GM23338 (cell line): ENCODE measurements around the gene GSTT4. TPM values are rescaled to one million over a fixed set of nuclear protein-coding genes. Genes with fewer than 3 reads are reported as not detected.

Source experiments
- ATAC-seq: fragments of 200-7000 bp; cut with Tn5 transposase; 3 replicates; pipeline ENCODE4 v1.9.1; 2020
- DNase-seq: peaks from one replicate; pipeline ENCODE4 v3.0.0-alpha.2; 2015; ENCODE audit warnings: low spot score
- H2AFZ ChIP-seq: fragments of 200-600 bp; sonication (generic); 2 replicates; pipeline ENCODE4 v1.8.0; 2016; ENCODE audit warnings: antibody characterized with exemption, mild to moderate bottlenecking, moderate library complexity
- H3F3A ChIP-seq: fragments of 200-600 bp; sonication (generic); replicated peaks from 2 replicates; pipeline ENCODE4 v1.8.0; 2017; ENCODE audit warnings: antibody characterized with exemption, mixed run types, low read depth
- H3K27ac ChIP-seq: fragments of 200-600 bp; sonication (generic); 2 replicates; pipeline ENCODE4 v1.6.1; 2016; ENCODE audit warnings: low read depth
- H3K27me3 ChIP-seq: fragments of 200-600 bp; sonication (generic); 2 replicates; pipeline ENCODE4 v1.8.0; 2016; ENCODE audit warnings: mild to moderate bottlenecking, mixed run types, moderate library complexity; ENCODE audit not compliant: insufficient read depth
- H3K36me3 ChIP-seq: fragments of 200-600 bp; sonication (generic); 2 replicates; pipeline ENCODE4 v1.8.0; 2016; ENCODE audit warnings: mild to moderate bottlenecking; ENCODE audit not compliant: insufficient read depth
- H3K4me1 ChIP-seq: fragments of 200-600 bp; sonication (generic); 2 replicates; pipeline ENCODE4 v1.8.0; 2016; ENCODE audit warnings: mild to moderate bottlenecking, moderate library complexity; ENCODE audit not compliant: insufficient read depth
- H3K4me2 ChIP-seq: fragments of 200-600 bp; sonication (generic); 2 replicates; pipeline ENCODE4 v1.7.1; 2017; ENCODE audit warnings: mixed run types
- H3K4me3 ChIP-seq: fragments of 200-600 bp; sonication (generic); 2 replicates; pipeline ENCODE4 v1.6.1; 2016; ENCODE audit warnings: mixed run types
- H3K79me2 ChIP-seq: fragments of 200-600 bp; sonication (generic); replicated peaks from 2 replicates; pipeline ENCODE4 v1.8.0; 2017; ENCODE audit warnings: mild to moderate bottlenecking; ENCODE audit not compliant: insufficient read depth
- H3K9me2 ChIP-seq: fragments of 200-600 bp; sonication (generic); 2 replicates; pipeline ENCODE4 v1.8.0; 2017; ENCODE audit not compliant: insufficient read depth
- H4K20me1 ChIP-seq: fragments of 200-600 bp; sonication (generic); replicated peaks from 2 replicates; pipeline ENCODE4 v1.8.0; 2017; ENCODE audit warnings: mild to moderate bottlenecking; ENCODE audit not compliant: insufficient read depth
- H3K27ac Mint-ChIP-seq: 2 replicates; pipeline ENCODE4 v1.8.0; 2020; ENCODE audit warnings: inconsistent platforms, mild to moderate bottlenecking, moderate library complexity, mixed read lengths
- H3K27me3 Mint-ChIP-seq: 3 replicates; pipeline ENCODE4 v1.8.0; 2022; ENCODE audit warnings: low read depth, mild to moderate bottlenecking, moderate library complexity, mixed read lengths, inconsistent platforms; ENCODE audit not compliant: insufficient read depth, poor library complexity
- H3K36me3 Mint-ChIP-seq: 3 replicates; pipeline ENCODE4 v1.8.0; 2021; ENCODE audit warnings: low read depth, mild to moderate bottlenecking, inconsistent platforms, moderate library complexity, mixed read lengths
- H3K4me1 Mint-ChIP-seq: 3 replicates; pipeline ENCODE4 v1.8.0; 2020; ENCODE audit warnings: mild to moderate bottlenecking, inconsistent platforms, mixed read lengths
- H3K4me3 Mint-ChIP-seq: 3 replicates; pipeline ENCODE4 v1.8.0; 2021; ENCODE audit warnings: moderate library complexity, mild to moderate bottlenecking, inconsistent platforms, mixed read lengths
- H3K9me3 Mint-ChIP-seq: 3 replicates; pipeline ENCODE4 v1.8.0; 2020; ENCODE audit warnings: moderate library complexity, mild to moderate bottlenecking, inconsistent platforms, mixed read lengths
- CREB1 ChIP-seq: fragments of 250-450 bp; sonication (Bioruptor Pico); IDR thresholded peaks from 2 replicates; pipeline ENCODE4 v1.5.0; 2020; ENCODE audit warnings: low read depth, mild to moderate bottlenecking, moderate library complexity
- EZH2phosphoT487 ChIP-seq: fragments of 200-600 bp; sonication (generic); IDR thresholded peaks from one replicate; pipeline ENCODE4 v1.8.1; 2018; ENCODE audit warnings: antibody characterized with exemption; ENCODE audit not compliant: unreplicated experiment
- JUNB ChIP-seq: IDR thresholded peaks from one replicate; pipeline ENCODE4 v1.6.1; 2016; ENCODE audit warnings: antibody characterized with exemption; ENCODE audit not compliant: unreplicated experiment
- NANOG ChIP-seq: IDR thresholded peaks from 2 replicates; pipeline ENCODE4 v1.6.1; 2016; ENCODE audit warnings: antibody characterized with exemption, borderline replicate concordance
- POLR2AphosphoS5 ChIP-seq: IDR thresholded peaks from 2 replicates; pipeline ENCODE4 v1.6.1; 2016; ENCODE audit warnings: antibody characterized with exemption, low read depth
- STAT1 ChIP-seq: IDR thresholded peaks from one replicate; pipeline ENCODE4 v1.6.1; 2016; ENCODE audit warnings: antibody characterized with exemption; ENCODE audit not compliant: unreplicated experiment
- ZNF114 ChIP-seq: fragments of 250-450 bp; sonication (Bioruptor Pico); IDR thresholded peaks from 2 replicates; pipeline ENCODE4 v1.5.0; 2020; ENCODE audit warnings: mild to moderate bottlenecking, moderate library complexity
- ZNF331 ChIP-seq: fragments of 250-450 bp; sonication (Bioruptor Pico); IDR thresholded peaks from 2 replicates; pipeline ENCODE4 v1.5.0; 2020; ENCODE audit warnings: low read depth, mild to moderate bottlenecking, moderate library complexity
- polyA plus RNA-seq: library from polyadenylated mRNA; unstranded; fragments of >200 nt; fragmentation: Nextera tagmentation; extraction: Ambion mirVana; gene quantifications from 2 replicates; pipeline ENCODE4 v1.2.1, GENCODE V29; 2016
- total RNA-seq: library from RNA; depleted of rRNA; stranded (reverse); fragments of >200 nt; shearing (Covaris generic); gene quantifications from 2 replicates; pipeline ENCODE4 v1.2.3, GENCODE V29; 2014
- TF ChIP-seq, protein P1 (sequence below): IDR thresholded peaks from 2 replicates; pipeline ENCODE4 v1.6.1; 2016; ENCODE audit warnings: antibody characterized with exemption
- TF ChIP-seq, protein P2 (sequence below): fragments of 250-450 bp; sonication (Bioruptor Pico); IDR thresholded peaks from 2 replicates; pipeline ENCODE4 v1.5.0; 2020; ENCODE audit warnings: mild to moderate bottlenecking, moderate library complexity
- TF ChIP-seq, protein P3 (sequence below), 2 experiments: fragments of 200-600 bp in 1 of 2; sonication (generic) in 1 of 2; conservative IDR thresholded peaks; 2 replicates each; pipeline versions ENCODE4 v1.5.1 to v1.6.1; 2016 to 2017; ENCODE audit warnings: antibody characterized with exemption in 2 of 2, low read depth in 2 of 2, mild to moderate bottlenecking in 2 of 2, moderate library complexity in 1 of 2

Gene GSTT4
- total and polyA plus RNA-seq, 2 experiments from 2014 or later, result not detected

DNA sequence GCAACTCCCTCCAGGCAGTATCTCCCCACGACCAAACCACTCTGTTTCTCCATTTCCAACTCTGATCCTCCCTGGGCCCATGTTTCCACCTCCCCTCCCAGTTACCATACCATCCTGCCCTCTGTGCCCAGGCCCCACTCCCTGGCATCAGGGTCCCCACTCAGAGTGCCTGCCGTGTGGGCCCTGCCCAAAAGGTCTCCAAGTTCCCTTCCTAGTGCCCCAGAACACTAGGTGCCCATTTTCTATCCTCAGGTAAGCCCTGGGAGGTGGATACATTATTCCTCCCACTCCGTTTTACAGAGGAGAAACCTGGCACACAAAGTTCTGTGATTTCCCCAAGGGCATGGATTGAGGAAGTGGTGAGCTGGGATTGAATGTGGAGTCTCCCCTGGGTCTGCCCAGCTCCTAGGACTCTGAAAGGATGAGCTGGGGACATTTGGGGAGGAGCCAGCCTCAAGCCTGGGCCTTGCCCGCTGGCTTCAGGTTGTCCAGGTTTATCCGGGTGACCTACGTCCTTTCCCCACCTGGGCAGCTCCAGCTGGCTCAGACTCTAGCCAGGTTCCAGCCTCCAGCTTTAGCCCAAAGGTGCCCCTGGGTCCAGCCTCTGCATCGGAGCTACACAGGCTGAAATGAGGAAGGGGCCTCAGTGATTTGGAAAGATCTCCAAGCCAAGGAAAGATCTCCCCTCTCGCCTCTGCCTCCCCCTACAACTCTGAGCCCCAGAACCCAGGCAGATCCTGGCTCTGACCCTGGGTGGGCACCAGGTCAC is 2.2 kb upstream of the GSTT4 start:
- no peak for ATAC-seq
- Histone ChIP-seq H4K20me1 (no peaks in the 10 kb centered on the region), H3K36me3 (no peaks in the 10 kb centered on the region), H3K4me1 (peaks cover 5% of the 10 kb centered on the region; the same call in 1 of the 2 replicates), H3K4me3 (no peak overlapping the region), H3K27ac (no peak overlapping the region), H3K4me2 (no peak overlapping the region), H3F3A (0 out of 2 replicates have a peak, but pooled peaks cover 7% of the 10 kb centered on the region), H3K27me3 (no peaks in the 10 kb centered on the region), H2AFZ (no peak overlapping the region), H3K9me2 (no peaks in the 10 kb centered on the region), H3K79me2 (peaks cover 11% of the 10 kb centered on the region)
- DNase-seq, result no peak
- H3K27me3 Mint-ChIP-seq, result peaks cover 16% of the 10 kb centered on the region
- peak overlapping the region; percentile 51; the same call in 1 of the 2 replicates for H3K27ac Mint-ChIP-seq
- peaks cover 11% of the 10 kb centered on the region for H3K9me3 Mint-ChIP-seq
- TF ChIP-seq, protein P1, sequence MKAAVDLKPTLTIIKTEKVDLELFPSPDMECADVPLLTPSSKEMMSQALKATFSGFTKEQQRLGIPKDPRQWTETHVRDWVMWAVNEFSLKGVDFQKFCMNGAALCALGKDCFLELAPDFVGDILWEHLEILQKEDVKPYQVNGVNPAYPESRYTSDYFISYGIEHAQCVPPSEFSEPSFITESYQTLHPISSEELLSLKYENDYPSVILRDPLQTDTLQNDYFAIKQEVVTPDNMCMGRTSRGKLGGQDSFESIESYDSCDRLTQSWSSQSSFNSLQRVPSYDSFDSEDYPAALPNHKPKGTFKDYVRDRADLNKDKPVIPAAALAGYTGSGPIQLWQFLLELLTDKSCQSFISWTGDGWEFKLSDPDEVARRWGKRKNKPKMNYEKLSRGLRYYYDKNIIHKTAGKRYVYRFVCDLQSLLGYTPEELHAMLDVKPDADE, result no peak
- no peak for TF ChIP-seq ZNF331 (CRISPR knock-in tag)
- TF ChIP-seq CREB1, result no peak
- peaks cover 3% of the 10 kb centered on the region for H3K4me1 Mint-ChIP-seq
- peaks cover 6% of the 10 kb centered on the region; the same call in 1 of the 3 replicates for H3K36me3 Mint-ChIP-seq
- no peak overlapping the region for H3K4me3 Mint-ChIP-seq

DNA sequence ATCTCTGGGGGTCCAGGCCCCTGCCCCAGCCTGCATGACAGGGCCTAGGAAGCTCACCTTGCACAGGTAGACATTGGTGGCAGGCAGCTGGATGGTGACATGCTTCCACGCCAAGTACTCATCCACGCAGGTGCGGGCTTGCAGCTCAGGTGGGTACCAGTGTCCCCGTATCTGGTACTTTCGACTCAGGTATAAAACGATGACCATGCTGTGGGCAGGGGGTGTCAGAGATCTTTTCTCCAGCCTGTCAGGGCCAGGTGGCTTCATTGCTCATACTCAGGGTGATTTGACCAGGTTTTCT is 1.6 kb upstream of the GSTT4 start:
- Histone ChIP-seq H2AFZ (no peak overlapping the region), H3K79me2 (peaks cover 5% of the 10 kb centered on the region), H3K36me3 (no peaks in the 10 kb centered on the region), H3K27ac (no peak overlapping the region), H3K4me2 (no peak overlapping the region), H3F3A (0 out of 2 replicates have a peak, but pooled peaks cover 7% of the 10 kb centered on the region), H3K27me3 (no peaks in the 10 kb centered on the region), H3K4me3 (no peak overlapping the region), H3K4me1 (peaks cover 2% of the 10 kb centered on the region; the same call in 1 of the 2 replicates), H4K20me1 (no peaks in the 10 kb centered on the region), H3K9me2 (no peaks in the 10 kb centered on the region)
- Mint-ChIP-seq H3K36me3 (peaks cover 6% of the 10 kb centered on the region; the same call in 1 of the 3 replicates), H3K4me1 (no peaks in the 10 kb centered on the region; the same call in 1 of the 3 replicates), H3K4me3 (no peak overlapping the region), H3K27ac (no peak overlapping the region), H3K27me3 (peaks cover 20% of the 10 kb centered on the region), H3K9me3 (peaks cover 11% of the 10 kb centered on the region)
- DNase-seq (no peak), ATAC-seq (no peak)
- TF ChIP-seq ZNF331 (CRISPR knock-in tag) (no peak), POLR2AphosphoS5 (no peak), EZH2phosphoT487 (no peak), STAT1 (no peak), JUNB (no peak), NANOG (no peak), CREB1 (no peak), ZNF114 (no peak)
- TF ChIP-seq, protein P2, sequence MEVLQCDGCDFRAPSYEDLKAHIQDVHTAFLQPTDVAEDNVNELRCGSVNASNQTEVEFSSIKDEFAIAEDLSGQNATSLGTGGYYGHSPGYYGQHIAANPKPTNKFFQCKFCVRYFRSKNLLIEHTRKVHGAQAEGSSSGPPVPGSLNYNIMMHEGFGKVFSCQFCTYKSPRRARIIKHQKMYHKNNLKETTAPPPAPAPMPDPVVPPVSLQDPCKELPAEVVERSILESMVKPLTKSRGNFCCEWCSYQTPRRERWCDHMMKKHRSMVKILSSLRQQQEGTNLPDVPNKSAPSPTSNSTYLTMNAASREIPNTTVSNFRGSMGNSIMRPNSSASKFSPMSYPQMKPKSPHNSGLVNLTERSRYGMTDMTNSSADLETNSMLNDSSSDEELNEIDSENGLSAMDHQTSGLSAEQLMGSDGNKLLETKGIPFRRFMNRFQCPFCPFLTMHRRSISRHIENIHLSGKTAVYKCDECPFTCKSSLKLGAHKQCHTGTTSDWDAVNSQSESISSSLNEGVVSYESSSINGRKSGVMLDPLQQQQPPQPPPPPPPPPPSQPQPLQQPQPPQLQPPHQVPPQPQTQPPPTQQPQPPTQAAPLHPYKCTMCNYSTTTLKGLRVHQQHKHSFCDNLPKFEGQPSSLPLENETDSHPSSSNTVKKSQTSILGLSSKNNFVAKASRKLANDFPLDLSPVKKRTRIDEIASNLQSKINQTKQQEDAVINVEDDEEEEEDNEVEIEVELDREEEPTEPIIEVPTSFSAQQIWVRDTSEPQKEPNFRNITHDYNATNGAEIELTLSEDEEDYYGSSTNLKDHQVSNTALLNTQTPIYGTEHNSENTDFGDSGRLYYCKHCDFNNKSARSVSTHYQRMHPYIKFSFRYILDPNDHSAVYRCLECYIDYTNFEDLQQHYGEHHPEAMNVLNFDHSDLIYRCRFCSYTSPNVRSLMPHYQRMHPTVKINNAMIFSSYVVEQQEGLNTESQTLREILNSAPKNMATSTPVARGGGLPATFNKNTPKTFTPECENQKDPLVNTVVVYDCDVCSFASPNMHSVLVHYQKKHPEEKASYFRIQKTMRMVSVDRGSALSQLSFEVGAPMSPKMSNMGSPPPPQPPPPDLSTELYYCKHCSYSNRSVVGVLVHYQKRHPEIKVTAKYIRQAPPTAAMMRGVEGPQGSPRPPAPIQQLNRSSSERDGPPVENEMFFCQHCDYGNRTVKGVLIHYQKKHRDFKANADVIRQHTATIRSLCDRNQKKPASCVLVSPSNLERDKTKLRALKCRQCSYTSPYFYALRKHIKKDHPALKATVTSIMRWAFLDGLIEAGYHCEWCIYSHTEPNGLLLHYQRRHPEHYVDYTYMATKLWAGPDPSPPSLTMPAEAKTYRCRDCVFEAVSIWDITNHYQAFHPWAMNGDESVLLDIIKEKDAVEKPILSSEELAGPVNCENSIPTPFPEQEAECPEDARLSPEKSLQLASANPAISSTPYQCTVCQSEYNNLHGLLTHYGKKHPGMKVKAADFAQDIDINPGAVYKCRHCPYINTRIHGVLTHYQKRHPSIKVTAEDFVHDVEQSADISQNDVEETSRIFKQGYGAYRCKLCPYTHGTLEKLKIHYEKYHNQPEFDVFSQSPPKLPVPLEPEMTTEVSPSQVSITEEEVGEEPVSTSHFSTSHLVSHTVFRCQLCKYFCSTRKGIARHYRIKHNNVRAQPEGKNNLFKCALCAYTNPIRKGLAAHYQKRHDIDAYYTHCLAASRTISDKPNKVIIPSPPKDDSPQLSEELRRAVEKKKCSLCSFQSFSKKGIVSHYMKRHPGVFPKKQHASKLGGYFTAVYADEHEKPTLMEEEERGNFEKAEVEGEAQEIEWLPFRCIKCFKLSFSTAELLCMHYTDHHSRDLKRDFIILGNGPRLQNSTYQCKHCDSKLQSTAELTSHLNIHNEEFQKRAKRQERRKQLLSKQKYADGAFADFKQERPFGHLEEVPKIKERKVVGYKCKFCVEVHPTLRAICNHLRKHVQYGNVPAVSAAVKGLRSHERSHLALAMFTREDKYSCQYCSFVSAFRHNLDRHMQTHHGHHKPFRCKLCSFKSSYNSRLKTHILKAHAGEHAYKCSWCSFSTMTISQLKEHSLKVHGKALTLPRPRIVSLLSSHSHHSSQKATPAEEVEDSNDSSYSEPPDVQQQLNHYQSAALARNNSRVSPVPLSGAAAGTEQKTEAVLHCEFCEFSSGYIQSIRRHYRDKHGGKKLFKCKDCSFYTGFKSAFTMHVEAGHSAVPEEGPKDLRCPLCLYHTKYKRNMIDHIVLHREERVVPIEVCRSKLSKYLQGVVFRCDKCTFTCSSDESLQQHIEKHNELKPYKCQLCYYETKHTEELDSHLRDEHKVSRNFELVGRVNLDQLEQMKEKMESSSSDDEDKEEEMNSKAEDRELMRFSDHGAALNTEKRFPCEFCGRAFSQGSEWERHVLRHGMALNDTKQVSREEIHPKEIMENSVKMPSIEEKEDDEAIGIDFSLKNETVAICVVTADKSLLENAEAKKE (CRISPR knock-in tag), result no peak
- TF ChIP-seq, protein P3, sequence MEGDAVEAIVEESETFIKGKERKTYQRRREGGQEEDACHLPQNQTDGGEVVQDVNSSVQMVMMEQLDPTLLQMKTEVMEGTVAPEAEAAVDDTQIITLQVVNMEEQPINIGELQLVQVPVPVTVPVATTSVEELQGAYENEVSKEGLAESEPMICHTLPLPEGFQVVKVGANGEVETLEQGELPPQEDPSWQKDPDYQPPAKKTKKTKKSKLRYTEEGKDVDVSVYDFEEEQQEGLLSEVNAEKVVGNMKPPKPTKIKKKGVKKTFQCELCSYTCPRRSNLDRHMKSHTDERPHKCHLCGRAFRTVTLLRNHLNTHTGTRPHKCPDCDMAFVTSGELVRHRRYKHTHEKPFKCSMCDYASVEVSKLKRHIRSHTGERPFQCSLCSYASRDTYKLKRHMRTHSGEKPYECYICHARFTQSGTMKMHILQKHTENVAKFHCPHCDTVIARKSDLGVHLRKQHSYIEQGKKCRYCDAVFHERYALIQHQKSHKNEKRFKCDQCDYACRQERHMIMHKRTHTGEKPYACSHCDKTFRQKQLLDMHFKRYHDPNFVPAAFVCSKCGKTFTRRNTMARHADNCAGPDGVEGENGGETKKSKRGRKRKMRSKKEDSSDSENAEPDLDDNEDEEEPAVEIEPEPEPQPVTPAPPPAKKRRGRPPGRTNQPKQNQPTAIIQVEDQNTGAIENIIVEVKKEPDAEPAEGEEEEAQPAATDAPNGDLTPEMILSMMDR (conservative IDR thresholded peaks at IDR 0.05; ENCODE audit: low read depth in 2 of 2), result no peak
